Fibroblast of lung (primary cell): ENCODE measurements around the gene LIPE.

Source experiments
- EZH2 ChIP-seq: IDR thresholded peaks from 2 replicates; pipeline ENCODE4 v1.5.1; 2012; ENCODE audit warnings: low read length, control low read depth, mild to moderate bottlenecking; ENCODE audit errors: missing control alignments
- TF ChIP-seq, protein P1 (sequence below), 2 donors: IDR thresholded peaks in 1 of 2; conservative IDR thresholded peaks in 1 of 2; 1 replicate in 1 of 2; 2 replicates in 1 of 2; pipeline ENCODE4 v1.5.1; 2011 to 2012; ENCODE audit warnings: low read length in 2 of 2, control low read depth in 1 of 2, inconsistent platforms in 1 of 2, low read depth in 1 of 2, mild to moderate bottlenecking in 1 of 2

DNA sequence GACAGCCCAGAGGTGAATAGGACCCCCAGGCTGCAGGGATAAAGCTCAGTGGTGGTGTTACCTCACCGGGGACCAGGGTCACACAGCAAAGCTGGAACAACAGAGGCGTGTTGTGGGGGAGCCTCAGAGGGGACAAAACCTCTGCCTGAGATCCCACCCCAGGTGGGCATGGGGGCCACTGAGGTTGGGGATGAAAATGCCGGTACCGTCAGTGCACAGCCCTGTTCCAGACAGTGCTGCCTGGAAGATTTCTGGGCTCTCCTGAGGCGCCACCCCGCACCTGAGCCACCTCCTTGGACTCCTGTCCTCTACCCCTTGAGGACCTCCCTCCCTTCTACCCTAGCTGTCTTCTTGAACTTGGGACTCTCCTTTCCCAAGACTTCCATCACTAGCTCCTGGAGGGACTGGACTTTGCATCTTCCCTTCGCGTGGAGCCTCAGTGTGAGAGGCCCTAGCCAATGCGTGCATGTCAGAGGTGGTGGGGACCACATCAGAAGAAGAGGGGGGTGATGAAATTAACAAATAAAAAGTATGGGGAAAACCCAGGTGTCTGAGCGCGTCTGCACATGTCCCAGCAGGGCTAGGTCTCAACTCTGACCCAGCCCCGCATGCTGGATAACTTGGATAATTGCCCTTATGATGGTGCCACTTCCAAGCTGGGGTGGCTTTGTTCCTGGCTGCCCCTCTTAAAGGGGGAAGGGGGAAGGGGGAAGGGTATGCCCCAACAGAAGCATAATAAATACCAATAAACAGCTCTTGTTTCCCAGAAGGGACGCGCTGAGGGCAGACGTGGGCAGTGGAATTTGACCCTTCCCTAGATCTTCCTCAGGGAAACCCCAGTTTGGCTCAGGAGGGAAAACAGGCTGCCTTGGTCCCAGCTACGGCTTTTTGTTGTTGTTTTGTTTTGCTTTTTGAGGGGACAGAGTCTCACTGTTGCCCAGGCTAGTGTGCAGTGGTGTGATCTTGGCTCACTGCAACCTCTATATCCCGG is 48.7 kb downstream of the LIPE start:
- TF ChIP-seq, protein P1, sequence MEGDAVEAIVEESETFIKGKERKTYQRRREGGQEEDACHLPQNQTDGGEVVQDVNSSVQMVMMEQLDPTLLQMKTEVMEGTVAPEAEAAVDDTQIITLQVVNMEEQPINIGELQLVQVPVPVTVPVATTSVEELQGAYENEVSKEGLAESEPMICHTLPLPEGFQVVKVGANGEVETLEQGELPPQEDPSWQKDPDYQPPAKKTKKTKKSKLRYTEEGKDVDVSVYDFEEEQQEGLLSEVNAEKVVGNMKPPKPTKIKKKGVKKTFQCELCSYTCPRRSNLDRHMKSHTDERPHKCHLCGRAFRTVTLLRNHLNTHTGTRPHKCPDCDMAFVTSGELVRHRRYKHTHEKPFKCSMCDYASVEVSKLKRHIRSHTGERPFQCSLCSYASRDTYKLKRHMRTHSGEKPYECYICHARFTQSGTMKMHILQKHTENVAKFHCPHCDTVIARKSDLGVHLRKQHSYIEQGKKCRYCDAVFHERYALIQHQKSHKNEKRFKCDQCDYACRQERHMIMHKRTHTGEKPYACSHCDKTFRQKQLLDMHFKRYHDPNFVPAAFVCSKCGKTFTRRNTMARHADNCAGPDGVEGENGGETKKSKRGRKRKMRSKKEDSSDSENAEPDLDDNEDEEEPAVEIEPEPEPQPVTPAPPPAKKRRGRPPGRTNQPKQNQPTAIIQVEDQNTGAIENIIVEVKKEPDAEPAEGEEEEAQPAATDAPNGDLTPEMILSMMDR (conservative IDR thresholded peaks at IDR 0.05 in 1 of 2, IDR thresholded peaks at IDR 0.05 in 1 of 2; ENCODE audit: low read depth in 1 of 2, low read length in 2 of 2), result no peak
- TF ChIP-seq EZH2, result no peak
